OCI-LY1 (cell line): ENCODE data around the gene IVD.

Experiments
- H2AFZ ChIP-seq: fragments of 200-600 bp; sonication (generic), shearing (Covaris generic); 2 replicates; pipeline ENCODE4 v1.6.0; 2014; ENCODE audit warnings: antibody characterized with exemption, mild to moderate bottlenecking, low read length
- H3F3A ChIP-seq: fragments of 200-600 bp; sonication (generic), shearing (Covaris generic); 2 replicates; pipeline ENCODE4 v1.6.0; 2014; ENCODE audit warnings: mild to moderate bottlenecking, antibody characterized with exemption, low read length, moderate library complexity; ENCODE audit not compliant: insufficient read depth
- H3K27ac ChIP-seq: fragments of 200-600 bp; sonication (generic); 2 replicates; pipeline ENCODE4 v1.5.1; 2014; ENCODE audit warnings: low read length, mixed run types, mild to moderate bottlenecking, low read depth; ENCODE audit not compliant: poor library complexity, severe bottlenecking
- H3K27me3 ChIP-seq: fragments of 200-600 bp; sonication (generic); 2 replicates; pipeline ENCODE4 v1.6.0; 2014; ENCODE audit warnings: antibody characterized with exemption, mild to moderate bottlenecking, low read length, moderate library complexity; ENCODE audit not compliant: insufficient read depth
- H3K36me3 ChIP-seq: fragments of 200-600 bp; sonication (generic); 2 replicates; pipeline ENCODE4 v1.6.1; 2014; ENCODE audit warnings: mild to moderate bottlenecking, antibody characterized with exemption, low read length, moderate library complexity, mixed read lengths; ENCODE audit not compliant: insufficient read depth
- H3K4me1 ChIP-seq: fragments of 200-600 bp; sonication (generic); 2 replicates; pipeline ENCODE4 v1.5.1; 2014; ENCODE audit warnings: mild to moderate bottlenecking, low read length, moderate library complexity; ENCODE audit not compliant: insufficient read depth, severe bottlenecking
- H3K4me2 ChIP-seq: fragments of 200-600 bp; sonication (generic), shearing (Covaris generic); 2 replicates; pipeline ENCODE4 v1.6.1; 2014; ENCODE audit warnings: low read length
- H3K4me3 ChIP-seq: fragments of 200-600 bp; sonication (generic); 2 replicates; pipeline ENCODE4 v1.5.1; 2014; ENCODE audit warnings: low read length, low read depth, mild to moderate bottlenecking, mixed read lengths; ENCODE audit not compliant: poor library complexity, severe bottlenecking
- H3K79me2 ChIP-seq: fragments of 200-600 bp; shearing (Covaris generic); 2 replicates; pipeline ENCODE4 v1.6.1; 2016; ENCODE audit warnings: mixed run types, low read length, mixed read lengths; ENCODE audit not compliant: insufficient read depth
- H3K9ac ChIP-seq: fragments of 200-600 bp; sonication (generic), shearing (Covaris generic); 2 replicates; pipeline ENCODE4 v1.6.1; 2014; ENCODE audit warnings: mild to moderate bottlenecking, low read length, mixed read lengths
- H3K9me2 ChIP-seq: fragments of 200-600 bp; sonication (generic), shearing (Covaris generic); 2 replicates; pipeline ENCODE4 v1.6.1; 2014; ENCODE audit warnings: low read depth, mild to moderate bottlenecking, low read length, mixed read lengths
- H3K9me3 ChIP-seq: fragments of 200-600 bp; shearing (Covaris generic); 2 replicates; pipeline ENCODE4 v1.6.1; 2014; ENCODE audit warnings: low read length, mixed read lengths
- H4K20me1 ChIP-seq: fragments of 200-600 bp; sonication (generic), shearing (Covaris generic); 2 replicates; pipeline ENCODE4 v1.6.0; 2016; ENCODE audit warnings: mild to moderate bottlenecking, low read length; ENCODE audit not compliant: insufficient read depth
- CTCF ChIP-seq: fragments of 200-600 bp; sonication (generic), shearing (Covaris generic); IDR thresholded peaks from 2 replicates; pipeline ENCODE4 v1.5.1; 2017; ENCODE audit warnings: mild to moderate bottlenecking, antibody characterized with exemption, low read length, moderate library complexity, mixed read lengths
- EZH2 ChIP-seq: fragments of 200-600 bp; sonication (generic), shearing (Covaris generic); IDR thresholded peaks from 2 replicates; pipeline ENCODE4 v1.8.0; 2017; ENCODE audit warnings: borderline replicate concordance, mixed run types, mild to moderate bottlenecking, antibody characterized with exemption, low read length, moderate library complexity, mixed read lengths

IVD gene

DNA sequence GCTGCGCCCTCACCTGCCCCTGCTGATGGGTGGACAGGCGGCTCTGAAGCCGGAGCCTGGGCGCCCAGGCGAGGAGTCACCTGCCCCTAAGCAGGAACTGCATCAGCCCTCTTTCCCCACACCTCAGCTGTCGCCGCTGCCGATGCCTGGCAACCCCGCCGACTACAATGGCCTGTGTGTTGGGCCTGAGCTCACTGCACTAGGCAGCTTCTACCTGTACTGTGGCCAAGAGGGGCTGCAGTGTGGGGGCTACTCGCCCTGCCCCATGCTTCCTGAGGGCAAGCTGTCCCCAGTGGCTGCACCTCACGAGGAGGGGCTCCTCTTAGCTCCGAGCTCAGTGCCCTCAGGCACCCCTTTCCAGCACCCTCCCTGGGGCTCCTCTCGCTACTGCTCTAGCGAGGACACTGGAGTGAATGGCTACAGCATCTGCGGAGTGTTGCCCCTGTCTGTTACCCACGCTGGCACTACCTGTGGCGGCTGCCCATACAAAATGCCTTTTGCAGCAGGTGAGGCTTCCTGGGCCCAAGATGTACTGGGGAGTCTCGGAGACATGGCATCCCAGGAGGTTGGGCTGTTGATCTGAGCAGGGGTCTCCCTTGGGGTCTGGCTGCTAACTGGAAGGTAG is 53.9 kb downstream of the IVD start:
- H3K4me3 ChIP-seq: no peak overlapping the region
- no peak overlapping the region for H2AFZ ChIP-seq
- TF ChIP-seq CTCF (no peak), EZH2 (no peak)
- no peak overlapping the region for H3K9ac ChIP-seq
- H3K27ac ChIP-seq: no peak overlapping the region
- H3K9me2 ChIP-seq: no peaks in the 10 kb centered on the region
- peaks cover 14% of the 10 kb centered on the region; the same call in 1 of the 2 replicates for H3K36me3 ChIP-seq
- H3K79me2 ChIP-seq: no peaks in the 10 kb centered on the region
- no peaks in the 10 kb centered on the region for H3F3A ChIP-seq
- no peaks in the 10 kb centered on the region for H4K20me1 ChIP-seq
- H3K27me3 ChIP-seq: no peaks in the 10 kb centered on the region
- no peak overlapping the region for H3K4me2 ChIP-seq
- H3K9me3 ChIP-seq: no peaks in the 10 kb centered on the region
- H3K4me1 ChIP-seq: no peaks in the 10 kb centered on the region

- no peaks in the 10 kb centered on the region for H3K27me3 ChIP-seq
- no peak overlapping the region for H3K27ac ChIP-seq
- H3F3A ChIP-seq: no peaks in the 10 kb centered on the region
- no peaks in the 10 kb centered on the region for H3K4me1 ChIP-seq
- H3K9me3 ChIP-seq: no peaks in the 10 kb centered on the region
- no peak overlapping the region for H3K4me2 ChIP-seq
- no peaks in the 10 kb centered on the region for H4K20me1 ChIP-seq
- no peak overlapping the region for H2AFZ ChIP-seq
- H3K9me2 ChIP-seq: no peaks in the 10 kb centered on the region
- no peaks in the 10 kb centered on the region for H3K79me2 ChIP-seq
- peaks cover 22% of the 10 kb centered on the region; the same call in 1 of the 2 replicates for H3K36me3 ChIP-seq
- TF ChIP-seq CTCF (no peak), EZH2 (no peak)
- no peak overlapping the region for H3K9ac ChIP-seq
- H3K4me3 ChIP-seq: no peak overlapping the region
These were observed 54.8 kb downstream of the IVD start for GRCh38 chr15:40460404-40460803.

GRCh38 chr15:40461958-40462357 is 56.4 kb downstream of the IVD start:
- Histone ChIP-seq H3K4me3 (no peak overlapping the region), H3F3A (no peaks in the 10 kb centered on the region), H2AFZ (no peak overlapping the region), H3K27ac (no peak overlapping the region), H3K79me2 (no peaks in the 10 kb centered on the region), H3K9ac (no peak overlapping the region), H3K4me2 (no peak overlapping the region), H3K4me1 (no peaks in the 10 kb centered on the region), H3K27me3 (no peaks in the 10 kb centered on the region), H4K20me1 (no peaks in the 10 kb centered on the region), H3K9me3 (no peaks in the 10 kb centered on the region), H3K9me2 (no peaks in the 10 kb centered on the region), H3K36me3 (peaks cover 37% of the 10 kb centered on the region; the same call in 1 of the 2 replicates)
- no peak for TF ChIP-seq EZH2
- TF ChIP-seq CTCF: no peak
